GM20000 (cell line): ENCODE results near the gene USO1.

Source experiments
- DNase-seq: peaks from one replicate; pipeline ENCODE4 v3.0.0; 2012; ENCODE audit warnings: low spot score
- CTCF ChIP-seq: IDR thresholded peaks from 2 replicates; pipeline ENCODE4 v1.5.1; 2012; ENCODE audit warnings: mild to moderate bottlenecking, control low read depth; ENCODE audit errors: extremely low read depth, missing control alignments

Gene USO1

GRCh38 chr4:75699299-75699698 lies 25.1 kb upstream of the USO1 start:
- no peak for TF ChIP-seq CTCF
- no peak for DNase-seq

GRCh38 chr4:75702919-75703411 lies 21.4 kb upstream of the USO1 start:
- no peak for DNase-seq
- TF ChIP-seq CTCF = no peak

GRCh38 chr4:75705198-75705977 lies 19.0 kb upstream of the USO1 start:
- no peak for TF ChIP-seq CTCF
- no peak for DNase-seq

GRCh38 chr4:75708218-75708691 lies 16.1 kb upstream of the USO1 start:
- no peak for TF ChIP-seq CTCF
- DNase-seq = no peak

- no peak for TF ChIP-seq CTCF
- no peak for DNase-seq
Observed at GRCh38 chr4:75710246-75710645, 14.1 kb upstream of the USO1 start.

GRCh38 chr4:75714011-75714410 lies 10.4 kb upstream of the USO1 start:
- no peak for DNase-seq
- no peak for TF ChIP-seq CTCF

GRCh38 chr4:75714704-75715103 lies 9.7 kb upstream of the USO1 start:
- DNase-seq = no peak
- TF ChIP-seq CTCF = no peak
